ENCODE results near the gene MAPKBP1.

The MAPKBP1 gene

DNA sequence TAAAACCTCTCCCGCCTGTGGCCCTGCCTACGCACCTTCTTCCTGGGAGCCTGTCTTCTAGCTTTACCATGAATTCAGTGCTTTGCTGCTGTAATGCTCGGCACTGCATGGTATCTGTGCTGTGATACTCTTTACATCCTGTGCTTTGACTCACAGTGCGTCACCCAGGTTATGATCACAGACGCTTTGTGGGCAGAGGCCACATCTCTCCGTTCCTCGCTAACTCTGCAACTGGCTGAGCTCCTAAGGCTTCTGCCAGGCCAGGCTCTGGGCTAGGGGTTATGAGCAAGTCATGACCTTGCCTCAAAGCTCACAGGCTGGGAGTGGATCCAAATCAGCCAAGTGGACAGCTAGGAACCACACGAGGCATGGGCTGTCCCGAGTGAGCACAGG lies 96.4 kb downstream of the MAPKBP1 start:
- DNase-seq (ENCODE audit: low spot score), result peak; percentile 74

DNA sequence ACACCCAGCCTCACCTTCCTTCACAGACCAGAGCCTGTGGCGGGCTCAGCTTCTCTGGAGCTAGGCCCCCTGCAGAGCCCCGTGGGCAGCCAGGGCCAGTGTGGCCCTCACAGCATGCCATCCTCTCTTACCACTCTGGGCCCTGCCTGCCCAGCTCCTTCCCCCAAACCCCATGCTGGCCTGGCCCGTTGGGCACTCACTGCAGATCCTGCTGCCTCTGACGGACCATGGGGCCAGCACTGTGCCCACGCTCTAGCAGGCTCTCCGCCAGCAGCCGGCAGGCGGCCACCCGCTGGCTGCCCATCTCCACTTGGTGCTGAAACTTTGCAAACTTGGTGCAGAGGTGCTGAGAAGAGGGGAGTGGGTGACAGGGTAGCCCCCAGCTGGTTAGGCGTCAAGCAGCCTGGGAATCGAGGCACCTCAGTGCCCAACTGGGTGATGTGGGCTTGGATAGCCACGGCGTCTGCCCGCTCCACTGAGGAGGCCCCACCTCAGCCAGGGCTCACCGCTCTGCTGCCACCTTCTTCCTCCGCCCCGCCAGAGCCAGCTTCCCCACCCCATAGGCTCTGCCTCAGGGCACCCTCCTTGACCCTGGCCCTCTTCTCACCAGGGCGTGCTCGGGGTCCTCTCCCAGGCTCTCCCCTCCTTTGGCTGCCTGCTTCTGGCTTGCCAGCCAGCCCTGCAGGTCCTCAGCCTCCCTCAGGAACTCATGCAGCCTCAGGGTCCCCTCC lies 97.1 kb downstream of the MAPKBP1 start:
- no peak for DNase-seq (ENCODE audit: low spot score)

DNA sequence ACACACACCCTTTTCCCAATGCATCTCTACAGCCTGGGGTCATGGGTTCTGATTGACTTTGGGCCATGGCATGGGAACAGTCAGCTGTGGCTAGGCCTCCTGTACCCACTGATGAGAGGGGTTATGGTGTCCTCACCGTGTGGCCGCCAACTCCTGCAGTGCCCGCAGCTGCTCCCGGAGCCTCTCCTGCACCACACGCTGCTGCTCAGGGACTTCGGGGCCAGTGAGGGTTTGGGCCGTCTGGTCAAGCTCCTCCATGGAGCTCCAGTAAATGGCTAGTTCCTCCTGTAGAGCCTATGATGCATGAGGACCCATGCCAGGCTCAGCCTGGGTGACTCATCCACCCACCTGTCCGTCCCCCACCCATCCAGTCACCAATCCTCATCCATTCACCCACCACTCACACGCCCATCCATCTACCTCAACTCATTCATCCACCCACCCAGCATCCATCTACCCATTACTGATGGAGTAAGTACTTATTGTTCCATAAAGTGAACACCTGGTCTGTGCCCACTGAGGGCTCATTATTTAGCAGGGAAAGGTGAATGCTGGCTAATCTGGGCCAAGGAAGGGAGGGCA lies 98.0 kb downstream of the MAPKBP1 start:
- DNase-seq (ENCODE audit: low spot score), result no peak

DNA sequence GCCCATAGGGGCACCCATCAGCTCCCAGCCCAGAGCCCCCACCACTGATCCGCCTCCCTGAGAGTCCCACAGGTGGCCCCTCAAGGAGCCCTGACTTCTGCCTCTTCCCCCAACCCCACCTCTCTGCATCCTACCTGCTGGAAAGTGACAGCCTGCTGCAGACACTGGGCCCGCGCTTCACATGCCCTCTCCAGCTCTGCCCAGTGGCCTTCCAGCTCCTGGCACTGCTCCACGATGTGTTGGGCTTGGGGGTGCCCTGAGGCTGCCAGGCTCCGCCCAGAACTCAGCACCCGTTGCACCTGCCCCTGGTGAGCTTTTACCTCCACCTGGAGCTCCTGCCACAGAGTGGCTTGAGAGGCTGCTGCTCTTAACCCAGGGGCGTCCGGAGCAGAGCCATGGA lies 99.4 kb downstream of the MAPKBP1 start:
- DNase-seq (ENCODE audit: low spot score), result no peak

DNA sequence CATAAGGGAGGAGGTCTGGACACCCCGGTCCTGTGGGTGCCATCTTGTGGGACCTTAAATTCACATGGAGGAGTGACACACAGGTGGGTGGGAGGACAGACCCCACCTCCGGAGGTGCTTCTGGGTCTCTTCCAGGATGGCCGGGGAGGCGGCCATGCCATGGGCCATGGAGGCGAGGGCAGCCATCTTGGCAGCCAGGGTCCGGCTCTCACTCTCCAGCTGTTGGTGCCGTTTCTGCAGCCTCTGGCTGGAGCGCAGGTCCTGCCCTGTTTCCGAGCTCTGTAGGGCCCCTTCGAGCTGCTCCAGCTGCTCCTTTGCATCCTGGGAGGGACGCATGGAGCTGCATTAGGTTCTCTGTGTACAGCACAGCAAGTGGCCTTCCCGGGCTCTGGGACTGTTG lies 100.5 kb downstream of the MAPKBP1 start:
- no peak for DNase-seq (ENCODE audit: low spot score)

DNA sequence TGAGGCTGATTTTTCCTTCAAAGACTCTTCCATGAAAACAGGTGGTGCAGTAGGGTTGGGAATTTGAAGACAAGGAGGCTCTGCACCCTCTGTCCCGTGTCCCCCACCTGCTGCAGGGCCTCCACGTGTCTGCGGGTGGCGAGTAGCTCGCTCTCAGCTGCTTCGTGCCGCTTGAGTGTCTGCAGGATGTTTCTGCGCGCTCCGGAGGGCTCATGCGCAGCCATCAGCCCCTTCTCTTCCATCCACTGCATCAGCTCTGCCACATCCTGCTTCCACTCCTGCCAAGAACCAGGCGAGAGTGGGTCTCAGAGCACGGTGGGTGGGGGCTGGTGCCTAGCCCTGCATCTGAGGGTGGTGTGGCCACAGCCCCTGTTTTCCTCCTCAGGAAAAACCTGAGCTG lies 101.7 kb downstream of the MAPKBP1 start:
- DNase-seq (ENCODE audit: low spot score), result no peak

DNA sequence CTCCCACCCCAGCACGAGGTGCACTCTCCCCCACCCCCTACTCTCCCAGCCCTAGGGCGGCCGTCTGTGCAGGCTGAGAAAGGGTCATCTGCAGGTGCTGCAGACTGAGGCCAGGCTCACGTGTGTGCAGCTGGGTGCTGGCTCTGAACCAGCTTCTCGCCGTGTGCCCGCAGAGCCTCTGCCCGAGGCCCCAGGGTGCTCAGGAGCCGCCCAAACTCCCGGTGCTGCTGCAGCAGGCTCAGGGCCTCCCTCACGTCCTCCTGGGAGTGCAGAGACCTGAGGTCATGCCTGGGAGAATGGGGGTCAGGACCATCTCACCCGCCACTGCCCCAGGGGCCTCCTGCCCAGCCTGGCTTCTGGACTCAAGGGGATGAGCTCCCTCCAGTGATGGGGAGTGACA lies 102.4 kb downstream of the MAPKBP1 start:
- DNase-seq (ENCODE audit: low spot score), result no peak
